Pulmonary artery endothelial cell (primary cell): Measurements from ENCODE around the gene DPYSL4. TPM values are rescaled to one million over a fixed set of nuclear protein-coding genes. Genes with fewer than 3 reads are reported as not detected.
"Not testable (repeated sequence)": the region's sequence is repeated elsewhere in the genome, so short reads cannot be mapped to it uniquely, and the experiment has no call there.

Experiments
- DNase-seq: peaks from one replicate; pipeline ENCODE4 v3.0.0-alpha.2; 2011; ENCODE audit warnings: low read depth, low spot score
- total RNA-seq: library from RNA; depleted of rRNA; stranded (reverse); fragments of >200 nt; gene quantifications from 2 replicates; pipeline ENCODE4 v1.2.3, GENCODE V29; 2014

DPYSL4 gene
- total RNA-seq, 1 donor from 2014 or later = 14.1 TPM

DNA sequence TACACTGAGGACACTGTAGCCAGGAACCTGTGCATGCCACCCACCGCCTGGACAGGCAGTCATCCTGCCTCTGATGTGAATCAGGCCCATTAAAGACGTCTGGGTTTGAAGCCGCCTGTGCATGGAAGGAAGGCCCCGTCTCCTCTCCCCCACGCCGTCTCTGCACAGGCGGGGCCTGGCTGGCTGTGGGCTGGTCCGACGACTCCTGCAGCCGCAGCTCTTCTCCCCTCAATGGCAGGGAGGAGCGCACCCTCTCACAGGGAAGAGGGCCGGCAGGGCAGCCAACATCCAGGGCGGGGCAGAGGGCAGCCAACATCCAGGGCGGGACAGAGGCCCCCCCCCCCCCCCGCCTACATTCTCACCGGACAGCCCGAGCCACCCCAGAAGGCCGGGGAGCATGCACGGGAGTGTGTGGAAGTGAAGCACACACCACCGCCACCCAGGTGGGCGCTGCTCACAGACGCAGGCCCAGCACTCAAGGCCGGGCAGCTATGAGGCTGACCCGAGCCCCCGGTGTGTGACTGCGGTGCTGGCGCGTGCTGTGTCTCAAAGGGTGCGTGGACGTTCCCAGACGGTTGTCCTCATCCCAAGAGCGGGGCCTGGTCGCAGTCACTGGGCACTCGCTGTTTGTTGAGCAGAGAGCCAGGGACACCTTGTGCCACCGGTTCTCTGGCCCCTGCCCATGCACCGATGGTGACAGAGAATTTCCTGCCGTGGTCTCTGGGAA, 19.1 kb downstream of the DPYSL4 start:
- DNase-seq = no peak

DNA sequence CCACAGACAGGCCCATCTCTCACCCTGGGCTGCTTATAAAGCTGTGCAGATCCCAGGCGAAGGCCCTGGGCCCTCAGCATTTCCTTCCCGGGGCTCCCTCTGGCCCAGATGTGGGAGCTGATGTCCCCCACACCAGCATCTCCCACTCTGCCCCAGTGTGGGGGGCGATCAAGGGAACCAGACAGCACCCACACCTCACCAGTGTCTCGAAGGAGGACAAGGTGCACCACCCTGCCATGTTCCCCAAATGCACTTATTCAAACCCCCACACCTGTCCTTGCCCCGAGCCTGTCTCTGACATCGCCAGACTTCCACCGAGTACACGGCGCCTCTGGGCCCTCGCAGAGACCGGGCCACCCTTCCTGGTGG, 19.6 kb downstream of the DPYSL4 start:
- no peak for DNase-seq

DNA sequence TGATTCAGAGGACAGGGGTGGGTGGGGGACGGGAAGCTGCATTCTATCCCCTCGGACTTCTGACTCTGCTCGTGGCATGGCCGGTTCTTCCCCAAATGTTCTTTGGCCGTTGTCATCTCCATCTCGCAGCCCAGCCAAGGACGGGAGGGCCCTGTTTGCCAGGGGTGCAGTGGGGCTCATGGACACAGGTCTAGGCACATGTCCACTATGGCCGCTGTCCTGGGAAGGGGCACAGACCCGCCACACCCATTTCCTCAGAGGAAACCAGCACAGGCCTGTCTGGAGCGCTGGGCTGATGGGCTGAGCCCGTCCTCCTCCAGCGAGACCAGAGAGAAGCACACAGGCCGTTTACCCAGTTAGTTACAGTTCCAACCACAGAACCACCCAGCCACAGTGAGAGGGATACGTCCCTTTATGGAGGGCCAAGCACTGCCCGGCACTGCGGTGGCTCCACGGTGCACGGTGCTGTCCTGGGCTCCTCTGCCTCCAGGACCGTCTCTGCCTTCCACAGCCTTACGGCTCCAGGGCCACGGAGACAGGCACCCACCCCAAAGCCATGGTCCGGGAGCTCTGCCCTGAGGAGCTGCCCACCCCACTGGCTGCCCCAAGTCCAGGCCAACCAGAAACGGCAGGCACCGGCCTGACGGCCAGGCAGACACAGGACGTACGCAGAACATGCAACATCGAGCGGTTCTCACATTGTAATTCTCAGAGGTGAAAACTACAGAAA, 20.2 kb downstream of the DPYSL4 start:
- no peak for DNase-seq

DNA sequence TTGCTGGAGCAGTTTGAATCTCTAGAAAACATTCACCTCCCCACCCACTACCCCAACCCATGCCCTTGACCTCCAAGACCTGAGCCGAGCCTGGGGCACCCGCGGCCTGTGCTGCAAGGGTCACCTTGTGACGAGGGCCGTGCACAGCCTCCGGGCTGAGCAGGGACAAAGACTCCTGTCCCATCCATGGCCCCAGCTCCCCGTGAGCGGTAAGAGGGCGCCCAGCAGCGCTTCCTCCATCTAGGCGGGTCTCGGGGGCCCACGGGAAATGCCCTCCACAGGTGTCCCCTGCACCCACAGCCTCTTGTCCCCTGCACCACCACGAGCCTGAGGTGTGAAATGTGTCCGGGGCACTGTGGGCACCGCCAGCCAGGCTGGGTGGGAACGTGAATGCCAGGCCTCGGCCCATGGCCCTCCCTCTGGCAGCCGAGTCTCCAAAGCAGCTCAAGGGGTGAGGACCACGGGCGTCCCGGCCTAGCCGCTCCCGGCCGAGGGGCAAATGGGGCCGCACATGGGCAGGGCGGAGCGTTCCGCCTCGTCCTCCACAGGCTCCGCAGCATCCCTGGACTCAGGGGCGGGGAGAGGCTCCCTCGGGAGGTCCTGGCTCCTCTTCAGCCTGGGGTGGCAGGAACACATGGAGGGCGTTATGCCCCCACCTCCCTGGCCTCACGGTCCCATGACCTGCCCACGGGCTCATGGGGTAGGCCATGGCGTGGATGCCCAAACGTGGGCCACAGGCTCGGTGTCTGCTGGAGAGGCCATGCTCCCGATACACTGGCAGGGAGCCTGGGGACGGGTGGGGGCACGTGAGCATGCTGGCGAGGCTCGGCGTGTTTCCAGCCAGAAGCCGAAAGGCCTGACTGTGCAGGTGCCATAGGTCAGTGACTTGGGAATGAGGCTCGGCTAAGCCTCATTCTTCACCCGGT, 21.1 kb downstream of the DPYSL4 start:
- no peak for DNase-seq

DNA sequence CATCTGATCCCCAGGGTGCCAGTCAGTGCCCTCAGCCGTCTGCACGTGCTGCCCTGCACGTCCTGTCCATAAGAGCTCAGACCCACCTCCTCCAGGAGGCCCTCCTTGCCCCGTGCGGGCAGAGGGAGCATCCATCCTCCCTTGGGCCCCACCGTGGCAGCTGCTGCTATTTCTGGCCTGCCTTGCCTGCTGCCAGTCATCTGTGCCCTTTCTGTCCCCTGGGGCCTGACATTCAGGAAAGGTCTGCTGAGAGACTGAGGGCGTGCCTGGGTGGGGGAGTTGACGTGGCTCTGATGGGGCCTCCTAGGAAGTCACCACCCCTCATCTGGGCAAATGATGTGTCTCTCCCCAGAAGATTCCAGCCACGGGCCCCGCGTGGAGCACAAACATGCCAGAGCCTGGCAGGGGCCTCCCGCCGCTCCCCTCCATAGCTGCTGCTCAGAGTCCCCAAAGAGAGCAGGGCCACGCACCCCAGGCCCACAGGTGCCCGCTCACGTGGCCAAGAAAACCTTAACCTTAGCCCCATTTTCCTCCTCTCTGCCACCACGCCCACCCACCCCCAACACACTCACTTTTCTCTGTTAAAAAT, 21.8 kb downstream of the DPYSL4 start:
- no peak for DNase-seq

DNA sequence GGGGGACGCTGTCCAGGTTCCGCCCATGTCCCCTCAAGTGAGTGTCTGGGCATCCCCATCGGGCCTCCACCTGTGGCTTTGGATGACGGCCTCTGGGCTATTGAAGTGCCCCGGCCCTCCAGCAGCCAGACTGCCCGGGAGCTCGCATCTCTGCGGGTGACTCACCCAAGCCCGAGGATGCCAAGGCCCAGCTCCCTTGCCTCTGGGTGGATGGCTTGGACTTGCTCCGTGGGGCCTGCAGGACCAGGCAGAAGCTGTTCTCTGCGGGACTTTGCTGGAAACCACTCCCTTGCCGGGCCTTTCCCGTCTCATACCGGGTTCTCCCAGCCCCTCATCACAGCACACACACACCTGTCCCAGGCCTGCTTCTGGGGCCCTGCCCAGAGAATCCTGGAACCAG, 22.4 kb downstream of the DPYSL4 start:
- DNase-seq = no peak

DNA sequence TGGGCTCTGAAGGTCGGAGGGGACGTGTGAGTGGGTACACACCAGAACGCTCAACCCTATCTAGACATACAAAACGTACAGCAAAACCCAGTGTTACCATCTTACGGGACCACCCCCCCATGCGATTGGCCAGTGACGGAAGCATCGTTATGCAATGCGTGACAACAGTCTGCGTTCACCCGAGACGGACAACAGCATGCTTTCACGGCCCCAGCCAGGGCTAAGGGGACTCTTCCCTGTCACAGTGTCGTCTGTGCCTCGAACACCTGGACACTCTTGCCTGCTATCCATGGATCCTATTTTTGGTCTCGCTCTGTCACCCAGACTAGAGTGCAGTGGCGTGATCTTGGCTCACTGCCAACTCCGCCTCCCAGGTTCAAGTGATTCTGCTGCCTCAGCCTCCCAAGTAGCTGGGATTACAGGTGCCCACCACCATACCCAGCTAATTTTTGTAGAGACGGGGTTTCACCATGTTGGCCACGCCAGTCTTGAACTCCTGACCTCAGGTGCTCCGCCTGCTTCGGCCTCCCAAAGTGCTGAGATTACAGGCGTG, 23.3 kb downstream of the DPYSL4 start:
- DNase-seq = no peak

DNA sequence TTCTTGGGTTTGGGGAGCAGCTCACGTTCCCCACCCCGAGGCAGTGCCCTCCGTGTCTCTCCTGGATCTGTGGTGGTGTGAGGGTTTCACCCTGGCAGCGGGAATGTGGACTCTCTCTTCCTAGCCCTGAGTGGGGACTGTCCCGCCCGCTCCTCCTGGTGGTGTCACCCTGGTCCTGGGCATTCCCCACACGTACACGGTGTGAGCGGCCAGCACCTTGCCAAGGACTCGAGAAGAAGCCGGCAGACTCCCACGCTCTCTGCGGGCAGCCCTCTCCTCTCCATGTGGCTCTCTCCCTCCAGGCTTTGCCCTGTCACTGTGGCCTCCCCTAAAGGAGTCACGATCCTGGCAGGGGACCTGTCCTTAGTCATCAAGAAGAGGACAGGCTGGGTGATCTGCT, 24.0 kb downstream of the DPYSL4 start:
- no peak for DNase-seq

DNA sequence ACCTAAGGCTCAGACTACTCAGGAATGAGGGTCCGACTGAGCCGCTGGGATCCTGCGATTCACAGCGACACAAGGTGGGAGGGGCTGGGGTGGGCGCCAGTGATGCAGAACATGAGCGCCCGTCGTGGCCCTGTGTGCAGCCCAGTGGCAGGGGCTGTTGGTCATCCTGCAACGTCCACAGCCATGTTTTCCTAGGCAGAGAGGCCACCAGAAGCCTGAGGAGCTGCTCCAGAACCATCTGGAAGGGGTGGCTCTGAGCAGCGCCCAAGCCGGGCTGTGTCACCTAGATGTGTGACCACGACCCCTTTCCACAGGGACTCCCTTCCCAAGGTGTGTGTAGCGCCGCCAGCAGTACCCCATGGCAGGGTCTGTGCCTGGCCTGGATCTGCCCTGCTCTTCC, 24.5 kb downstream of the DPYSL4 start:
- no peak for DNase-seq

DNA sequence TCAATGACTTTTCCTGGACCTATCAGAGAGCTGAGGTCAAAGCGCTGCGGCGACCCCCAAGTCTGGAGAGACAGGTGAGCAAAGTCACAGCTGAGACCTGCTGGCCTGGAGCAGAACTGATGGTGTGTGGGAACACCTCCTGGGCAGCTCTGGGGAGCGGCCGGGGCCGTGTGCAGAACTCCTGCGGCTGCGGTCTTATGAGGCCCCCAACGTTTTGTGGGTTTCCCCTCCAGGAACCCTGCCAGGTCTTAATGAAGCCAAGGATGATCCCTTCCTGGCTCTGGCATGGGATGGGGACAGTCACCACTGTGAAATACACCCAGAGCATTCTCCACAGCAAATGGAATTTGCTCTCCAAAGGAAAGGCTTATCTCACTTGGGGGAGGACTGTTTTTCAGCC, 26.1 kb downstream of the DPYSL4 start:
- no peak for DNase-seq

DNA sequence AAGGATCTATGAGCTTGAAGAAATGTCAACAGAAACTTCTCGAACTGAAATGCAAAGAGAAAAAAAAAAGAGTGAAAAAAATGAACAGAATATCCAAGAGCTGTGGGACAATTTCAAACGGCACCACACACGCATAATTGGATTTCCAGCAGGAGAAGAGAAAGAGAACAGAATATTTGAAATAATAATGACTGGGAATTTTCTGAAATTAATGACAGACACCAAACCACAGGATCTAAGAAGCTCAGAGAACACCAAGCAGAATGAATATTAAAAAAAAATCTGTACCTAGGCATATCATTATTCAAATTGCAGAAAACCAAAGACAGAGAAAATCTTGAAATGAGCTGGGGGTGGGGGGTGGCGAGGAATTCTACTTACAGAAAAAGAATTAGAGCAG, 27.2 kb downstream of the DPYSL4 start:
- DNase-seq = no peak

DNA sequence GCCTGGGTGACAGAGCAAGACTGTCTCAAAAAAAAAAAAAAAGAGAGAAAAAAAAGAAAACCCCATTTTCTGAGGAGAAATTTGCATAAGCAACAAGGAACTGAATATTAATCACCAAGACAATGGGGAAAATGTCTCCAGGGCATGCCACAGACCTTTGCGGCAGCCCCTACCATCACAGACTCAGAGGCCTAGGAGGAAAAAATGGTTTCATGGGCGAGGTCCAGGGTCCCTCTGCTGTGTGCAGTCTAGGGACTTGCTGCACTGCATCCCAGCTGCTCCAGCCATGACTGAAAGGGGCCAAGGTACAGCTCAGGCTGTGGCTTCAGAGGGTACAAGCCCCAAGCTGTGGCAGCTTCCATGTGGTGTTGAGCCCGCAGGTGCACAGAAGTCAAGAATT, 29.7 kb downstream of the DPYSL4 start:
- DNase-seq = not testable (repeated sequence)

DNA sequence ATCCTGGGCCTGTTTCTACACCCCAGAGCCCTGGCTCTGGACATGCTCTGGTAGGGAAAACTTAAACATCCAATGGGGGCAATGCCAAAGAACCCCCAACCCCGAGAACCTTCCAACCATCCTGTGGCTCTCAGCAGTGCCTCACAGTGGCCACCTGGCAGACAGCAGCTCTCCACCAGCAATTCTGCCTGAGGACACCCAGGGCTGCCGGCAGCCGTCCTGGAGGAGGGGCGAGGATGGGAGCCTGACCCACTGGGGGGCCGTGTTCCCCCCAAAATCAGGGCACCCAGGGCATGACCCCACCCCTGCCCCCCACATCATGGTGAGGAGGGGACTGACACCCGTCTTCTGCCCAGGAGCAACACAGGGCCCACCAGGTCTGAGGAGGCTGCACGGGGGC, 32.7 kb downstream of the DPYSL4 start:
- no peak for DNase-seq

DNA sequence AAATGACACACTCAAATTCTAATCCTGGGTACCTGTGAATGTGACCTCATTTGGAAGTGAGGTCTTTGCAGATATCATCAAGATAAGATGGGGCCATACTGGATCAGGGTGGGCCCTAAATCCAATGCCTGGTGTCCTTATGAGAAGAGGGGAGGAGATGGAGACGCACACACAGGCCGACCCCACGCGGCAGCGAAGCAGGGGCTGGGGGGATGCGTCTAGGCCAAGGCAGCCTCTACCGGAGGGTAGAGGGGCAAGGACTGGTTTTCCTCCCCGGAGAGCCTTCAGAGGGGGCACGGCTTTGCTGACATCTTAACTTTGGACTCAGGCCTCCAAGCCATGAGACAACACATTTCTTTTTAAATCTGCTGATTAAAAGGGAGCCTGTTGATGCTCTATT, 33.3 kb downstream of the DPYSL4 start:
- no peak for DNase-seq

DNA sequence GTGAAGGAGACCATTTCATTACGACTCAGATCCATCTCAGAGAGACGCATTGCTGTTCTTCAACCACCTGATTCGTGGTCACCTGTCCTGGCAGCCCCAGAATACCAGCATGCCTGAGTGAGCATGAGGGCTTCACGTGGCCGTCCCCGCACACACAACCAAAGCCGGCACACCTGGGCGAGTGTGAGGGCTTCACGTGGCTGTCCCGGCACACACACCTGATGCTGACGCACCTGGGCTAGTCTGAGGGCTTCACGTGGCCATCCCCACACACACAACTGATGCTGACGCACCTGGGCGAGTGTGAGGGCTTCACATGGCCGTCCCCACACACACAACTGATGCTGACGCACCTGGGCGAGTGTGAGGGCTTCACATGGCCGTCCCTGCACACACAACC, 34.2 kb downstream of the DPYSL4 start:
- DNase-seq = not testable (repeated sequence)

DNA sequence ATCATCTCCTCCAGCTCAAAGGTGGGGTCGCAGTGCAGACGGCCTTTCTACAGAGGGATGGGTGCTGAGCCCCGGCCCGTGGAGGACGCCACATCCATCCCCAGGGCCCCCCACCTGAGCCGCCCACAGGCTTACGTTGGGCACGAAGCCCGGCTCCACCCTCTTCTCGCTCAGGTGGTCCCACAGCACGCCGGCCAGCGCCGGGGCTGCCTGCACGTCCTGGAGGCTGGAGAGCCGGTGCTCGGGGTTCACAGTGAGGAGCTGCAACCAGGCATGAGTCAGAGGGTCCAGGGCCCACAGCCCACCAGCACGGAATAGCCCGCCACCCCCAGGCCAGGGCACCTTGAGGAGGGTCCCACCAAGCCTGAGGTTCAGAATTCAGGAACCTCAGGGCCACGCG, 36.0 kb downstream of the DPYSL4 start:
- no peak for DNase-seq

DNA sequence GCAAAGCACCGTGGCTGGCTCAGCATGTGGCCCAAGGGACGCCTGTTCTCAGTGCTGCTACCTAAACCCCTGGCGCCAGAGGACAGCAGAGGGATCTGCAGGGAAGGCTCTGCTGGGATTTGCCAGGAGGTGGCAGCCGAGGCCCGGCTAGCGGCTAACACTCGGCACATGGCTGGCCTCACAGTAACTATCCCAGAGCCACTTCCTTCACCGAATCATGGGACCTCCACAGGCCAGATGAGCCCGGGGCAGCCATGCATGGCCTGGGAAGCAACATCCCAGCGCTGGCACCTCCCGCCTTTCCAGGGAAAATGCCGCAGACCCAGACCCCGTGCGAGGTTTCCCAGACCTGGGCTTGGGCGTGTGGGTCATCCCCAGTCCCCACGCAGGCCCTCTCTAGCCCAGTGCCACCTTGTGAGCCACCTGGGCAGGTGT, 36.4 kb downstream of the DPYSL4 start:
- DNase-seq = peak; percentile 33

DNA sequence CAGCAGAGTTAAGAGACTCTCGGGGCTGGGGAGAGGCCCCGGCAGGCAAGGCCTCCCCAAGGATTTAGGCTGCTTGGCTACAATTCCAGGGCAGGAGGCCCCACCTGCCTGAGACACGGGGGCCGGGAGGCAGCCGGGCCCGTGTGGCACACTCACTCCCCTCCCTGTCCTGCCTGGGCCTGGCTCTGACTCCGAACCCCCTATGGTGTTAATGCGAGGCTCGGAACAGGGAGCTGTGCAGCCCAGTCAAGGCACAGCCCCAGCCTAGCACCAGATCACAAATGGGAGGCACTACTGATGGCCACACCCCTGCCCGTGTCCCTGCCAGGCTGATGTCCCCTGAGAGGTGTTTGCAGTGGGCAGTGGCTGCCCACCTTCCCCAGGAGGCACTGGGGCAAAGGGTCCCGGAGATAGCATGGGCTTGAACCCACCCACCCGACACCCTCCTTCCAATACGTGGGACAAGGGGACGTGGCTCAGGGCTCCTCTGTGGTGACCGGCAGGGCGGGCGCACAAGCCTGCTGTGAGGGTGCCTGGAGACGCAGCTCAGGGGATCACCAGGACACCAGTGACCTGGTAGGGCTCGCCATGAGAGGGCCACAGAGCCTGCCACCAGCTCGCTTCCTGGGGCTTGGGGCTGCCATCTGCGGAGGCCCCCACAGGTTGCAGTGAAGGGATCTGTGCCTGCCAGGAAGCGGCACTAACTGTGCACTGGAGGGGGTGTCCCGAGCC, 37.0 kb downstream of the DPYSL4 start:
- DNase-seq = no peak

DNA sequence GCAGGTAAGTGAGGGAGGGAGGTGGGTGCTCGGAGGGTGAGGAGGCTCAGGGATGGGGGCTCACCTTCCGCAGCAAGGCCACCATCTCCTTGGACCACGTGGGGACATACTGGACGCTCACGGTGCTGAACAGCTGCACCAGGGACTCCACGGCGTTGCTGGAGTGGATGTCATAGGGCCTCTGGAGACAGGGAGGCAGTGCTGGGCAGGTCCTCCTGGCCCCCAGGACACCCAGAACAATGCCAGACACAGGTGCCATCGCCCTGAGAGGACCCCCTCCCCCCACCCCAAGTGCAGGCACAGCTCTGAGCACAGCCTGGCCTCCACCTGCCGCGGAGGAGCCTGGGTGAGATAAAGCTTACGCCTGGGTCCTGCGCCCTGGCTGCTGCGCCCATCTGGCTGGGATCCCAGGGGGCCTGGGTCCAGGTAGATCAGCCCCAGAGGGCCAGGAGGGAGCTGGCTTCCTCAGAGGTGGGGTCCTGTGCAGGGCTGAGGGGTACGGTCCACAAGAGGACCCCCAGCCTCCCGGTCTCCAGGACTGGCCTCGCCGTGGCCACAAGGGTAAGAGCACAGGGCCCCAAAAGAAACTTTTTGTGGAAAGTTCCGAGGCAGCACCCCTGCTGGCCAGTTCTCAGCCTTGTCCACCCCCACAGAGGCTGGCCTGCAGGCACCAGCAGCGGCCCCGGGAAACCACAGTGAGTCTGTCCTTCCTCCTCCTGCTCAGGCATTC, 37.8 kb downstream of the DPYSL4 start:
- no peak for DNase-seq
